Head of caudate nucleus (tissue), 42 donors: ENCODE measurements around the gene SLC6A12.
"Not testable (repeated sequence)": the region's sequence is repeated elsewhere in the genome, so short reads cannot be mapped to it uniquely, and the experiment has no call there.

Experiments used
- DNase-seq, 42 donors: peaks; one replicate each; pipeline versions ENCODE4 v3.0.0 to v3.0.0-alpha.2; 2020 to 2021; ENCODE audit warnings: mixed read lengths in 7 of 42
- intact Hi-C: fragments of 100-400 bp; cut with DNase I; formaldehyde crosslinking; loops from one replicate; pipeline ENCODE4 v1.15.0; 2022

SLC6A12 gene

GRCh38 chr12:220946-221550 lies 7.1 kb upstream of the SLC6A12 start:
- DNase-seq, result no peak
- intact Hi-C loops, result no loop called here

DNA sequence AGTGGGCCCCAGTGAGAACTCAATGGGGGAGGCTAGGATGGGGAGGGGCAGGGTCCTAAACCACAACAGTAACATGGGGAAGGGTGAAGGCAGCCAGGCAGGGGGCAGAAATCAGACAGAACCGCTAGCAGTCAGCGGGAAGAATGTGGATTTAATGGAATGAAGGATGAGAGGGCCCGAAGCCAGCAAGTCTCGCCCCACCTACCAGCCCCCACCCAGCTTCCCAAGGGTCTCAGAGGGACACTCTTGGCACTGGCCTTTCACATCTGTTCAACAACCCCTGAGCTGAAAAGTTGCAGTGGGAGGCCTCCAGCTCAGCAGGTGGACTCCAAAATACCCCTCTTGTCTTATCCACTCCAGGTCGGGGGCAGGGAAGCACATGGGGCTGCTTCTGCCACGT lies 6.5 kb upstream of the SLC6A12 start:
- DNase-seq, result no peak

GRCh38 chr12:219891-220352 lies 6.0 kb upstream of the SLC6A12 start:
- intact Hi-C loops, result no loop called here
- peak; percentile 51 to 94 (median 82) for DNase-seq

More for the DNA sequence above, 6.5 kb upstream of the SLC6A12 start:
- intact Hi-C loops, result no loop called here

GRCh38 chr12:218728-219590 lies 5.0 kb upstream of the SLC6A12 start:
- intact Hi-C loops, result no loop called here
- no peak for DNase-seq

- no peak for DNase-seq
These were observed 4.3 kb upstream of the SLC6A12 start for GRCh38 chr12:218221-218620.

DNA sequence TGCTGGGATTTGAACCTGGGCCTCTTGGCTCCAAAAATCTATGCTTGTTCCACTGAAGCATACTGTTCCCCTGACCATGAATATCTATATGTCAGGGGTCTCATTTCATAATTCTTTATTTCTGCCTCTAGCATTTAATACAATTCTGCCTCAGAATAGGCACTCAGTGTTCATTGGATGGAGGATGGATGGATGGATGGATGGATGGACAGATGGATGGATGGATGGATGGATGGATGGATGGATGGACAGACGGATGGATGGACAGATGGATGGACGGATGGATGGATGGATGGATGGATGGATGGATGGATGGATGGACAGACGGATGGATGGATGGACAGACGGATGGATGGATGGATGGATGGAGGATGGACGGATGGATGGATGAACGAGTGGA lies 3.1 kb upstream of the SLC6A12 start:
- DNase-seq, intact Hi-C loops: not testable (repeated sequence)

More at GRCh38 chr12:218221-218620, 4.3 kb upstream of the SLC6A12 start:
- intact Hi-C loops, result no loop called here

- DNase-seq, result no peak
- intact Hi-C loops, result no loop called here
These were observed 1.2 kb upstream of the SLC6A12 start for GRCh38 chr12:215116-215515.

- intact Hi-C loops, result no loop called here
- DNase-seq, result no peak
These were observed 427 bp downstream of the SLC6A12 start for GRCh38 chr12:213527-213932.

- no peak for DNase-seq
- intact Hi-C loops, result no loop called here
These were observed 1.0 kb downstream of the SLC6A12 start for GRCh38 chr12:212715-213526.

GRCh38 chr12:212415-212714 lies 1.6 kb downstream of the SLC6A12 start:
- no peak for DNase-seq
- intact Hi-C loops, result no loop called here

- intact Hi-C loops, result no loop called here
- no peak for DNase-seq
These were observed 2.1 kb downstream of the SLC6A12 start for GRCh38 chr12:211639-212414.

GRCh38 chr12:211142-211465 lies 2.9 kb downstream of the SLC6A12 start:
- no peak for DNase-seq
- intact Hi-C loops, result no loop called here

GRCh38 chr12:210277-211141 lies 3.4 kb downstream of the SLC6A12 start:
- no peak for DNase-seq
- intact Hi-C loops, result no loop called here

DNA sequence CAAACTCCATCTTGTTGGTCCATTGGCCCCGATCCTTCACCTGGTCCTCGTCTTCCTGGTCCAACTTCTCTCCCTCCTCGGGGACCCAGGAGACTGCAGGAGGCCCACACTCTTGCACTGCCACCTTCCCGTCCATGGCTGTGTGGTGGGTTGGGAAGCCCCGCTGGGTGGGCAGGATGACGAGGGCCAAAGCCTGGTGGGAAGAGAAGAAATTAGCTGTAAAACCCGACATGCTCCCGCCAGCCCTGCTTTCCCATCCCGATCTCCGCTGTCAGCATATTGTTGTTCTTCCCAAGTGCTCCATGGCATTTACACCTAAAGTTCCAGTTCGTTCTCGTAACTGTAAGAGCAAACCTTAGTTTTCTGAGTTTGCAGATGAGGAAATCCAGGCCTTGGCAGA lies 4.1 kb downstream of the SLC6A12 start:
- intact Hi-C loops, result no loop called here
- DNase-seq, result no peak

DNA sequence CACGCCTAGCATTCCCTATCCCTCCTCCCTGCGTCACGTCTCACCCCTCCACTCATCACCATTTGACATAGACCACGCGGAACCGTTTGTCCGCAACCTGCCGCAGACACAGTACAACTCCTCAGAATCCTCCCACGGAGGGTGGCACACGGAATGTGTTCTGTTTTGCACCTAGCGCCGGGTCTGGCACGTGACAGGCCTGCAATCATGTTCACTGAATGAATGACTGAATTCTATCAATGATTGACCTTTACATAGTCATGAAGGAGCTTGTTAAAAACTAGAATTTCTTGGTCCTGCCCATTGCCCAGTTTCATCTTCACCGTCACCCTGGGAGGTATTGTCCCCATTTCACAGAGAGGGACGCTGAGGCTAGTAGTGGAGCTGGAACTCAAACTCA lies 4.7 kb downstream of the SLC6A12 start:
- intact Hi-C loops, result no loop called here
- no peak for DNase-seq

DNA sequence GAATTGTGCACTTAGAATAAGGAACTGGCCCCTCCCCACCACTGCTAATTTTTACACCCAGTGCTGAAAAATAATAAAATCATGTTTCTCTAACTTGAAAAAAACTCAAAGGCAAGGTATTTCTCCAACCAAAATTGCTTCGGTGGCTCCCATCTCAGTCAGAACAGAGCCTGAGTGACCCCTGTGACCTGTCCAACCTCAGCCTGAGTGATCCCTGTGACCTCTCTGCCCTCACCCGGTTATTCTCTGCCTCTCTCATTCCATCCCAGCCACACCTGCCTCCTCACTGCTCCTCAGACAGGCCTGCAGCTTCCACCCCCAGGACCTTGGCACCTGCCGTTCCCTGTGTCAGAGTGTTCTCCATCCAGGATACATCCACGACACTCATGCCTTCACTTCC lies 5.1 kb downstream of the SLC6A12 start:
- intact Hi-C loops, result no loop called here
- no peak for DNase-seq

- no peak for DNase-seq
- intact Hi-C loops, result no loop called here
These were observed 6.2 kb downstream of the SLC6A12 start for GRCh38 chr12:207804-208203.

DNA sequence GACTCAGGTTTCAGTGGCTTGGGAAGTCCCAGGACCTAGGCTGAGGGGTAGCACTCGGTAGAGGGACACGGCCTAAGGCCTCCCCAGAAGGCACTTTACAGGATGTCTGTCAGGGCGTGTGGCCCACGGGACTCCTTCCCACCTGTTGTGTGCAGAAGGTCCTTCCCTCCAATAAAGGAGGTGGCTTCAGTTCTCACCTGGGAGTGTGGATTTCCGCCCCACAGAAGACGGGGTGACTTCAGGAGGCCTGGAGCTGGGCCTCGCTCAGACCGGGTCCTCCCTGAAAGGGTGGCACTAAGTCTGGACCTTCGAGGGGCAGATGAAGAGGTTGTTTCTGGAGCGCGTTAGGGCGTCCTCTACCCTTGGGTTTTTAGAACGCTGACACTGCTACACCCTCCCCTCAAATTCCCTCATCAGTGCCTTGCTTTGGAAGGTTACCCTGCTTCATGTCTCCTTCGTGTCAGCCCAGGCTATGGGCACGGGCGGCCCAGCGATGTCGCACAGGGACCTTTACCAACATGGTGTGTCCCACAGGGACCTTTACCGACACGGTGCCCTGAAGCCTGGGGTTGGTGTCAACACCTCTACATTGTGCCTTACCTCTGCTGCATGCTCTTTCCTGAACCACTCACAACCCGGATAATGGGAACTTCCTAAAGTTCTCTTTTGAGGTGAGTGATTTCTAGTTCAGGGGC lies 7.1 kb downstream of the SLC6A12 start:
- no peak for DNase-seq

More for the DNA sequence above, 7.1 kb downstream of the SLC6A12 start:
- intact Hi-C loops, result no loop called here
